Cardiac muscle cell (in vitro differentiated cells and primary cell): ENCODE measurements around the gene NBEA. TPM values are rescaled to one million over a fixed set of nuclear protein-coding genes. Genes with fewer than 3 reads are reported as not detected.
A peak's percentile ranks its signal among the peaks of the same experiment; 100 is the strongest.

Experiments
- DNase-seq, 2 donors: peaks; one replicate each; pipeline versions ENCODE4 v3.0.0 to v3.0.0-alpha.2; 2010 to 2017; ENCODE audit warnings: low read depth in 1 of 2, low spot score in 1 of 2
- H3K27ac ChIP-seq: fragments of 200-600 bp; sonication (generic); 2 replicates; pipeline ENCODE4 v1.5.1; 2016
- H3K27me3 ChIP-seq: fragments of 200-600 bp; sonication (generic); 2 replicates; pipeline ENCODE4 v1.6.0; 2016; ENCODE audit warnings: control low read depth
- H3K36me3 ChIP-seq: fragments of 200-600 bp; sonication (generic); 2 replicates; pipeline ENCODE4 v1.5.1; 2016; ENCODE audit warnings: control low read depth
- H3K4me1 ChIP-seq: fragments of 200-600 bp; sonication (generic); 2 replicates; pipeline ENCODE4 v1.8.1; 2017; ENCODE audit warnings: low read depth, mild to moderate bottlenecking, mixed run types
- H3K4me3 ChIP-seq: fragments of 200-600 bp; sonication (generic); 2 replicates; pipeline ENCODE4 v1.5.1; 2016; ENCODE audit warnings: mild to moderate bottlenecking
- H3K9me3 ChIP-seq: fragments of 200-600 bp; sonication (generic); 2 replicates; pipeline ENCODE4 v1.5.1; 2017; ENCODE audit warnings: low read depth, mild to moderate bottlenecking, control low read depth
- CTCF ChIP-seq: IDR thresholded peaks from 2 replicates; pipeline ENCODE4 v1.5.1; 2012; ENCODE audit warnings: low read depth, mild to moderate bottlenecking, low read length
- polyA plus RNA-seq: library from polyadenylated mRNA; unstranded; fragments of >200 nt; fragmentation: Nextera tagmentation; extraction: Ambion mirVana; gene quantifications from 2 replicates; pipeline ENCODE4 v1.2.1, GENCODE V29; 2016
- total RNA-seq: library from RNA; depleted of rRNA; stranded (reverse); fragments of >200 nt; gene quantifications from 2 replicates; pipeline ENCODE4 v1.2.3, GENCODE V29; 2016

The NBEA gene
- total and polyA plus RNA-seq, 2 experiments from 2014 or later, result 4.6 to 13.2 TPM

GRCh38 chr13:35514061-35514477, 572.0 kb downstream of the NBEA start:
- Histone ChIP-seq H3K9me3 (no peaks in the 10 kb centered on the region), H3K27ac (no peak overlapping the region), H3K36me3 (no peaks in the 10 kb centered on the region), H3K27me3 (no peaks in the 10 kb centered on the region), H3K4me1 (no peaks in the 10 kb centered on the region), H3K4me3 (no peak overlapping the region)
- DNase-seq, result no peak
- no peak for TF ChIP-seq CTCF

- Histone ChIP-seq H3K9me3 (no peaks in the 10 kb centered on the region), H3K36me3 (no peaks in the 10 kb centered on the region), H3K4me3 (no peak overlapping the region), H3K4me1 (no peaks in the 10 kb centered on the region), H3K27me3 (no peaks in the 10 kb centered on the region), H3K27ac (no peak overlapping the region)
- no peak for TF ChIP-seq CTCF
- no peak for DNase-seq
Measured at GRCh38 chr13:35514801-35515502, 572.9 kb downstream of the NBEA start.

GRCh38 chr13:35518337-35518946, 576.4 kb downstream of the NBEA start:
- peak in 1 of 2 donors; percentile 3 for DNase-seq
- H3K27me3 ChIP-seq, result no peaks in the 10 kb centered on the region
- H3K9me3 ChIP-seq, result no peaks in the 10 kb centered on the region
- no peaks in the 10 kb centered on the region for H3K4me1 ChIP-seq
- no peak for TF ChIP-seq CTCF
- H3K36me3 ChIP-seq, result no peaks in the 10 kb centered on the region
- no peak overlapping the region for H3K4me3 ChIP-seq
- H3K27ac ChIP-seq, result no peak overlapping the region

GRCh38 chr13:35524171-35524570, 582.1 kb downstream of the NBEA start:
- Histone ChIP-seq H3K4me3 (no peak overlapping the region), H3K27ac (no peak overlapping the region), H3K9me3 (no peaks in the 10 kb centered on the region)

GRCh38 chr13:35526577-35526976, 584.5 kb downstream of the NBEA start:
- no peak for DNase-seq
- peaks cover 10% of the 10 kb centered on the region for H3K4me1 ChIP-seq
- no peaks in the 10 kb centered on the region for H3K36me3 ChIP-seq
- no peaks in the 10 kb centered on the region for H3K9me3 ChIP-seq
- no peak for TF ChIP-seq CTCF
- no peak overlapping the region for H3K27ac ChIP-seq
- no peak overlapping the region for H3K4me3 ChIP-seq
- H3K27me3 ChIP-seq, result no peaks in the 10 kb centered on the region

More at GRCh38 chr13:35524171-35524570, 582.1 kb downstream of the NBEA start:
- DNase-seq, result peak in 1 of 2 donors; percentile 29
- Histone ChIP-seq H3K36me3 (no peaks in the 10 kb centered on the region), H3K4me1 (no peaks in the 10 kb centered on the region), H3K27me3 (no peaks in the 10 kb centered on the region)
- TF ChIP-seq CTCF, result no peak
